ENCODE data around the gene AKAP11. TPM values are rescaled to one million over a fixed set of nuclear protein-coding genes. Genes with fewer than 3 reads are reported as not detected.

AKAP11 gene
- total and polyA plus RNA-seq, 9 of the 15 experiments (the other 6 are each of a cell fraction or from before 2014, with no cell fraction given), result 2.2 to 31.3 (median 10.9) TPM

DNA sequence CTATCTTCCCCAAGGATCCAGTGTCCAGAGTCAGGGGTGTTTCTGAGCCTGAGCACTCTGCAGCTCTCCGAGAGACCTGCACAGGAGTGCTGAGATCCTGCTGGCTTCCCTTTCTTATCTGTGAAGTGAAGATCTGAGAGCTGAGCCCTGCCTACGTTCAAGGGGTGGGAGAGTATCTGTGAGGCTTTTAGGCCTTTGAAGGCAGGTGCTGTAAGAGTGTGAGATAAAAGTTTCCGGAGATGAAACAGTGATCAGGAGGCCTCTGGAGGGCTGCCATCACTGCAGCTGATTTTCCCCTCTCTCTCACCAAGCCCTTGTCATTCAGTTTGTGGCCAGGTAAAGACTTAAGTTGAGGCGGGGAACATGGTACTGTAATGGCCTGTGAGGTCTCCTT lies 83.1 kb downstream of the AKAP11 start:
- Histone ChIP-seq H3K4me3 (no peak overlapping the region), H3K79me2 (ENCODE audit: control insufficient read depth, insufficient read depth, low read length) (no peaks in the 10 kb centered on the region), H3K27ac (ENCODE audit: extremely low read depth, low read depth, low read length) (no peak overlapping the region), H4K20me1 (replicated peaks; ENCODE audit: control insufficient read depth, insufficient read depth, low read length) (no peaks in the 10 kb centered on the region), H2AFZ (ENCODE audit: low read depth, low read length) (no peak overlapping the region), H3K9me1 (ENCODE audit: control insufficient read depth, insufficient read depth, low read length) (no peaks in the 10 kb centered on the region), H3K9ac (ENCODE audit: insufficient read depth in 1 of 2, low read depth in 2 of 2, low read length in 2 of 2) (no peak overlapping the region), H3K4me2 (ENCODE audit: insufficient read depth, low read length) (no peak overlapping the region), H3K27me3 (ENCODE audit: control insufficient read depth in 2 of 2, insufficient read depth in 2 of 2, low read length in 2 of 2) (peaks cover 0 to 9% of the 10 kb centered on the region in 2 experiments; a peak in 2 of 5 replicates), H3K9me3 (replicated peaks; ENCODE audit: control insufficient read depth, insufficient read depth, low read depth, low read length) (no peaks in the 10 kb centered on the region), H3K4me1 (replicated peaks in 1 of 2; ENCODE audit: control insufficient read depth in 2 of 2, insufficient read depth in 2 of 2, low read length in 2 of 2) (no peaks in the 10 kb centered on the region), H3K36me3 (ENCODE audit: control insufficient read depth, insufficient read depth, low read length) (no peaks in the 10 kb centered on the region)
- no TSS peak for BruUV-seq (replicated peaks)
- in situ Hi-C loops (cut with MboI), result no loop called here
- POLR2A ChIA-PET, result no interaction called here
- WGBS (ENCODE audit: insufficient coverage, low coverage, missing lambda C conversion rate), result 0% methylated on average over 2 of the region's 4 CpGs
- FAIRE-seq (no peak), ATAC-seq (no peak), DNase-seq (ENCODE audit: extremely low read depth in 1 of 4, low spot score in 3 of 4) (no peak)
- TF ChIP-seq SP1 (CRISPR knock-in tag; IDR thresholded peaks at IDR 0.05) (no peak), ZKSCAN1 (IDR thresholded peaks at IDR 0.05; ENCODE audit: low read depth, low read length) (no peak), CXXC5 (CRISPR knock-in tag; IDR thresholded peaks at IDR 0.05) (no peak), TBL1XR1 (IDR thresholded peaks at IDR 0.05; ENCODE audit: low read length in 2 of 2) (no peak), SRF (CRISPR knock-in tag; IDR thresholded peaks at IDR 0.05) (no peak), BDP1 (IDR thresholded peaks at IDR 0.05; ENCODE audit: insufficient read depth, insufficient read length) (no peak), ZNF696 (CRISPR knock-in tag; conservative IDR thresholded peaks at IDR 0.05) (no peak), MAFK (IDR thresholded peaks at IDR 0.05; ENCODE audit: low read length) (no peak), SETDB1 (IDR thresholded peaks at IDR 0.05; ENCODE audit: low read length) (no peak), RNF2 (IDR thresholded peaks at IDR 0.05) (no peak)
- TF ChIP-seq, protein P1, sequence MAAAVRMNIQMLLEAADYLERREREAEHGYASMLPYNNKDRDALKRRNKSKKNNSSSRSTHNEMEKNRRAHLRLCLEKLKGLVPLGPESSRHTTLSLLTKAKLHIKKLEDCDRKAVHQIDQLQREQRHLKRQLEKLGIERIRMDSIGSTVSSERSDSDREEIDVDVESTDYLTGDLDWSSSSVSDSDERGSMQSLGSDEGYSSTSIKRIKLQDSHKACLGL (CRISPR knock-in tag; IDR thresholded peaks at IDR 0.05; ENCODE audit: borderline replicate concordance, poor library complexity, severe bottlenecking), result no peak
- TF ChIP-seq, protein P2, sequence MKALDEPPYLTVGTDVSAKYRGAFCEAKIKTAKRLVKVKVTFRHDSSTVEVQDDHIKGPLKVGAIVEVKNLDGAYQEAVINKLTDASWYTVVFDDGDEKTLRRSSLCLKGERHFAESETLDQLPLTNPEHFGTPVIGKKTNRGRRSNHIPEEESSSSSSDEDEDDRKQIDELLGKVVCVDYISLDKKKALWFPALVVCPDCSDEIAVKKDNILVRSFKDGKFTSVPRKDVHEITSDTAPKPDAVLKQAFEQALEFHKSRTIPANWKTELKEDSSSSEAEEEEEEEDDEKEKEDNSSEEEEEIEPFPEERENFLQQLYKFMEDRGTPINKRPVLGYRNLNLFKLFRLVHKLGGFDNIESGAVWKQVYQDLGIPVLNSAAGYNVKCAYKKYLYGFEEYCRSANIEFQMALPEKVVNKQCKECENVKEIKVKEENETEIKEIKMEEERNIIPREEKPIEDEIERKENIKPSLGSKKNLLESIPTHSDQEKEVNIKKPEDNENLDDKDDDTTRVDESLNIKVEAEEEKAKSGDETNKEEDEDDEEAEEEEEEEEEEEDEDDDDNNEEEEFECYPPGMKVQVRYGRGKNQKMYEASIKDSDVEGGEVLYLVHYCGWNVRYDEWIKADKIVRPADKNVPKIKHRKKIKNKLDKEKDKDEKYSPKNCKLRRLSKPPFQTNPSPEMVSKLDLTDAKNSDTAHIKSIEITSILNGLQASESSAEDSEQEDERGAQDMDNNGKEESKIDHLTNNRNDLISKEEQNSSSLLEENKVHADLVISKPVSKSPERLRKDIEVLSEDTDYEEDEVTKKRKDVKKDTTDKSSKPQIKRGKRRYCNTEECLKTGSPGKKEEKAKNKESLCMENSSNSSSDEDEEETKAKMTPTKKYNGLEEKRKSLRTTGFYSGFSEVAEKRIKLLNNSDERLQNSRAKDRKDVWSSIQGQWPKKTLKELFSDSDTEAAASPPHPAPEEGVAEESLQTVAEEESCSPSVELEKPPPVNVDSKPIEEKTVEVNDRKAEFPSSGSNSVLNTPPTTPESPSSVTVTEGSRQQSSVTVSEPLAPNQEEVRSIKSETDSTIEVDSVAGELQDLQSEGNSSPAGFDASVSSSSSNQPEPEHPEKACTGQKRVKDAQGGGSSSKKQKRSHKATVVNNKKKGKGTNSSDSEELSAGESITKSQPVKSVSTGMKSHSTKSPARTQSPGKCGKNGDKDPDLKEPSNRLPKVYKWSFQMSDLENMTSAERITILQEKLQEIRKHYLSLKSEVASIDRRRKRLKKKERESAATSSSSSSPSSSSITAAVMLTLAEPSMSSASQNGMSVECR (CRISPR knock-in tag; IDR thresholded peaks at IDR 0.05), result no peak
- TF ChIP-seq, protein P3, sequence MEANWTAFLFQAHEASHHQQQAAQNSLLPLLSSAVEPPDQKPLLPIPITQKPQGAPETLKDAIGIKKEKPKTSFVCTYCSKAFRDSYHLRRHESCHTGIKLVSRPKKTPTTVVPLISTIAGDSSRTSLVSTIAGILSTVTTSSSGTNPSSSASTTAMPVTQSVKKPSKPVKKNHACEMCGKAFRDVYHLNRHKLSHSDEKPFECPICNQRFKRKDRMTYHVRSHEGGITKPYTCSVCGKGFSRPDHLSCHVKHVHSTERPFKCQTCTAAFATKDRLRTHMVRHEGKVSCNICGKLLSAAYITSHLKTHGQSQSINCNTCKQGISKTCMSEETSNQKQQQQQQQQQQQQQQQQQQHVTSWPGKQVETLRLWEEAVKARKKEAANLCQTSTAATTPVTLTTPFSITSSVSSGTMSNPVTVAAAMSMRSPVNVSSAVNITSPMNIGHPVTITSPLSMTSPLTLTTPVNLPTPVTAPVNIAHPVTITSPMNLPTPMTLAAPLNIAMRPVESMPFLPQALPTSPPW (CRISPR knock-in tag; IDR thresholded peaks at IDR 0.05), result no peak
- CTCF ChIA-PET (ENCODE audit: low intra/inter-chr PET ratio), result no interaction called here
- intact Hi-C loops (cut with micrococcal nuclease), result no loop called here

Measured in K562 (cell line).